ENCODE results near the gene CACNA2D3. TPM values are rescaled to one million over a fixed set of nuclear protein-coding genes. Genes with fewer than 3 reads are reported as not detected.

Gene CACNA2D3
- total RNA-seq = 2.6 TPM in 2 replicates

GRCh38 chr3:54122324-54123002, at the start of gene CACNA2D3:
Gene CACNA2D3 (plus strand): TSS chr3:54122552.

DNA sequence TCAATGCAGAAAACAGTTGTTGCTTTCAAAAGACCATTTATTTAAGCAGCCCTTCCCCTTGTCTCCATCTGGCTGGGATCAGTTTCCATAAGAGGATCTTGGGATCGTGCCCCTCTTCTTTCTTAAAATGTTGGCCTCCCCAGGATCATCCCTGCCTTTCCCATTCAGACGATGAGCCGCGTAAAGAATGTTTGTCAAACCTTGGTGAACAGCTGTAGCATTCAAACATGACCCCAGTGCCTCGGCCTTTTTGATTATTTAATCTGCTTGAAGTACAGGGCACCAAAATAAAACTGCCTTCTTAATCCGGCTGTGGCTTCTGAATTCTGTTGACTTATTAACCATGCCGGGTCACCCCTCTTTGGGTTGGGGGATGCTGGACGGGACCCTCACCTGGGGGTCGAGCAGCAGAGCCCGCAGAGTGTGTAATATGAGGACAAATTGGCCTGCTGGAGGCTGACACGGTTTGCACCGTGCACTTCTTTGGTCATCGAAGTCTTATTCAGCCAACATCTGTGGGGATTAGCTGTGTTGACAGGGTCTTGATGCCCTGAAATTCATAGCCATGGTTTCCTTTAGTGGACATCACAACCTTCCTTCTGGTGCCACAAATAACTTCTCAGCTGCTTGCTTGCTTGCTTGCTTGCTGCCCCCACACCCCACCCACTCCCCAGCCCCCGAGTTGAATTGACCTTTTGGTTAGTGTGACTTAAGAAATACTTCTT, 805.9 kb downstream of the CACNA2D3 start, which contains the start of gene LRTM1:
Gene LRTM1, minus strand, starts transcription at position 14 of the 725 bp plus-strand sequence. CDS start 148 bp downstream, outside the sequence.

Other genes starting within 250 kb of the CACNA2D3 start
- gene ACTR8, start 240.4 kb upstream of the CACNA2D3 start, total RNA-seq = 22.8 and 26.4 TPM in 2 replicates
- 21.4 and 25.1 TPM in 2 replicates for gene SELENOK, start 230.7 kb upstream of the CACNA2D3 start, total RNA-seq